K562 (cell line): Measurements from ENCODE around the gene PRR5. TPM values are rescaled to one million over a fixed set of nuclear protein-coding genes. Genes with fewer than 3 reads are reported as not detected.

Experiments used
- ATAC-seq: fragments of 200-7000 bp; cut with Tn5 transposase; 3 replicates; pipeline ENCODE4 v1.9.1; 2020; ENCODE audit warnings: moderate library complexity
- BruUV-seq: library from RNA; stranded (reverse); fragments of 400-500 nt; replicated peaks from 2 replicates; lab custom pipeline; 2021; lab: Mats Ljungman, UMichigan
- CTCF ChIA-PET: fragments of 300-600 bp; formaldehyde crosslinking; extraction: SDS; loops from one replicate; lab custom pipeline; 2021; ENCODE audit warnings: low intra/inter-chr PET ratio; lab: Yijun Ruan, JAX
- POLR2A ChIA-PET: fragments of 300-600, 350-650 bp; sonication (Branson Sonifier 250); formaldehyde crosslinking; extraction: SDS; loops from one replicate; lab custom pipeline; 2021; ENCODE audit warnings: antibody characterized with exemption, inconsistent platforms; lab: Yijun Ruan, JAX
- DNase-seq, 4 experiments: peaks; one replicate each; pipeline versions ENCODE4 v3.0.0 to v3.0.0-alpha.2; 2011 to 2018; ENCODE audit warnings: low spot score in 3 of 4, mixed read lengths in 3 of 4; ENCODE audit errors: extremely low read depth in 1 of 4
- FAIRE-seq: peaks from 2 replicates; lab custom pipeline; 2011; peaks lifted over from hg19 to GRCh38; lab: Jason Lieb, UNC
- H2AFZ ChIP-seq: 2 replicates; pipeline ENCODE4 v1.6.0; 2011; ENCODE audit warnings: low read depth, low read length, control low read depth, inconsistent platforms
- H3K27ac ChIP-seq: fragments of 200-600 bp; 3 replicates; pipeline ENCODE4 v1.8.0; 2011; ENCODE audit warnings: low read depth, mild to moderate bottlenecking, control low read depth, inconsistent platforms, low read length, moderate library complexity, mixed read lengths; ENCODE audit errors: extremely low read depth
- H3K27me3 ChIP-seq, 2 experiments: fragments of 300-600 bp in 1 of 2; 2 replicates in 1 of 2; 3 replicates in 1 of 2; pipeline versions ENCODE4 v1.6.0 to v1.8.0; 2011; ENCODE audit warnings: inconsistent platforms in 2 of 2, low read length in 2 of 2, mild to moderate bottlenecking in 1 of 2, mixed read lengths in 1 of 2, moderate library complexity in 1 of 2; ENCODE audit not compliant: control insufficient read depth in 2 of 2, insufficient read depth in 2 of 2
- H3K36me3 ChIP-seq: fragments of 300-600 bp; 3 replicates; pipeline ENCODE4 v1.8.0; 2011; ENCODE audit warnings: mild to moderate bottlenecking, low read length, inconsistent platforms; ENCODE audit not compliant: control insufficient read depth, insufficient read depth
- H3K4me1 ChIP-seq, 2 experiments: fragments of 200-600 bp in 1 of 2; replicated peaks in 1 of 2; 2 replicates in 1 of 2; 3 replicates in 1 of 2; pipeline versions ENCODE4 v1.5.1 to v1.8.0; 2011; ENCODE audit warnings: inconsistent platforms in 2 of 2, low read length in 2 of 2, mild to moderate bottlenecking in 1 of 2, mixed read lengths in 1 of 2, moderate library complexity in 1 of 2; ENCODE audit not compliant: control insufficient read depth in 2 of 2, insufficient read depth in 2 of 2
- H3K4me2 ChIP-seq: 2 replicates; pipeline ENCODE4 v1.6.1; 2011; ENCODE audit warnings: low read length, control low read depth, inconsistent platforms, mixed read lengths; ENCODE audit not compliant: insufficient read depth
- H3K4me3 ChIP-seq: fragments of 200-600 bp; sonication (generic), shearing (Covaris generic); 2 replicates; pipeline ENCODE4 v1.5.1; 2016; ENCODE audit warnings: control low read depth, inconsistent platforms
- H3K79me2 ChIP-seq: fragments of 200-600 bp; 3 replicates; pipeline ENCODE4 v1.8.0; 2011; ENCODE audit warnings: low read length, inconsistent platforms; ENCODE audit not compliant: control insufficient read depth, insufficient read depth
- H3K9ac ChIP-seq, 2 experiments: 2 replicates each; pipeline versions ENCODE4 v1.6.0 to v1.6.1; 2011; ENCODE audit warnings: low read depth in 2 of 2, low read length in 2 of 2, control low read depth in 1 of 2, inconsistent platforms in 1 of 2, mild to moderate bottlenecking in 1 of 2, mixed read lengths in 1 of 2; ENCODE audit not compliant: insufficient read depth in 1 of 2
- H3K9me1 ChIP-seq: one replicate; pipeline ENCODE4 v1.6.0; 2011; ENCODE audit warnings: inconsistent platforms, mild to moderate bottlenecking, low read length, moderate library complexity; ENCODE audit not compliant: control insufficient read depth, insufficient read depth
- H3K9me3 ChIP-seq: replicated peaks from 2 replicates; pipeline ENCODE4 v1.5.1; 2011; ENCODE audit warnings: low read depth, low read length, inconsistent platforms; ENCODE audit not compliant: control insufficient read depth, insufficient read depth
- H4K20me1 ChIP-seq: replicated peaks from 2 replicates; pipeline ENCODE4 v1.6.1; 2011; ENCODE audit warnings: low read length, inconsistent platforms, mixed read lengths; ENCODE audit not compliant: control insufficient read depth, insufficient read depth
- CBX3 ChIP-seq, 2 experiments: IDR thresholded peaks; 1 replicate in 1 of 2; 2 replicates in 1 of 2; pipeline ENCODE4 v1.6.1; 2012; ENCODE audit warnings: inconsistent platforms in 2 of 2, low read length in 2 of 2, borderline replicate concordance in 1 of 2, control low read depth in 1 of 2
- ESRRA ChIP-seq: fragments of 450-650 bp; IDR thresholded peaks from 2 replicates; pipeline ENCODE4 v1.6.1; 2014; ENCODE audit warnings: low read depth, mild to moderate bottlenecking, moderate library complexity, borderline replicate concordance
- HDAC6 ChIP-seq: IDR thresholded peaks from 2 replicates; pipeline ENCODE4 v1.6.1; 2012; ENCODE audit warnings: low read depth, mild to moderate bottlenecking, control low read depth, inconsistent platforms, low read length, moderate library complexity
- KAT2B ChIP-seq: IDR thresholded peaks from one replicate; pipeline ENCODE4 v1.6.1; 2012; ENCODE audit warnings: low read depth, mild to moderate bottlenecking, control low read depth, inconsistent platforms, low read length, moderate library complexity
- KDM4B ChIP-seq, 2 experiments: fragments of 450-650 bp in 1 of 2; sonication (generic) in 1 of 2; IDR thresholded peaks; 2 replicates each; pipeline ENCODE4 v1.6.1; 2016 to 2017; ENCODE audit warnings: borderline replicate concordance in 2 of 2, antibody characterized with exemption in 1 of 2, low read depth in 1 of 2, mild to moderate bottlenecking in 1 of 2
- NFIC ChIP-seq: fragments of 450-650 bp; IDR thresholded peaks from 2 replicates; pipeline ENCODE4 v1.6.1; 2017; ENCODE audit warnings: mild to moderate bottlenecking, inconsistent platforms
- RBBP5 ChIP-seq: fragments of 200-600 bp; sonication (generic); IDR thresholded peaks from 2 replicates; pipeline ENCODE4 v1.6.1; 2012; ENCODE audit warnings: borderline replicate concordance, mild to moderate bottlenecking, low read length, control low read depth, inconsistent platforms; ENCODE audit not compliant: insufficient read depth, poor library complexity, severe bottlenecking
- SETDB1 ChIP-seq: IDR thresholded peaks from one replicate; pipeline ENCODE4 v1.6.1; 2012; ENCODE audit warnings: low read length, control low read depth, inconsistent platforms
- SMARCB1 ChIP-seq: IDR thresholded peaks from 2 replicates; pipeline ENCODE4 v1.6.1; 2011; ENCODE audit warnings: improper control_type of control experiment, low read depth; ENCODE audit not compliant: insufficient read length
- SREBF2 ChIP-seq: sonication (generic); formaldehyde crosslinking; IDR thresholded peaks from 2 replicates; pipeline ENCODE4 v1.4.0; 2020; ENCODE audit warnings: mild to moderate bottlenecking, missing genetic modification reagents
- TEAD1 ChIP-seq, 2 experiments: fragments of 450-650 bp in 1 of 2; sonication (generic) in 1 of 2; formaldehyde crosslinking; IDR thresholded peaks; 2 replicates each; pipeline versions ENCODE4 v1.4.0 to v1.8.0; 2020 to 2022; ENCODE audit warnings: mild to moderate bottlenecking in 2 of 2, missing genetic modification reagents in 1 of 2
- WHSC1 ChIP-seq: IDR thresholded peaks from one replicate; pipeline ENCODE4 v1.6.1; 2012; ENCODE audit warnings: low read length, control low read depth, inconsistent platforms
- ZBTB8A ChIP-seq: fragments of 450-650 bp; IDR thresholded peaks from 2 replicates; pipeline ENCODE4 v1.6.1; 2018; ENCODE audit warnings: mild to moderate bottlenecking, moderate library complexity; ENCODE audit not compliant: partially characterized antibody
- ZNF76 ChIP-seq: fragments of 250-450 bp; sonication (Bioruptor Pico); IDR thresholded peaks from 2 replicates; pipeline ENCODE4 v1.4.0; 2020; ENCODE audit warnings: mild to moderate bottlenecking, moderate library complexity, borderline replicate concordance
- WGBS: fragments of 100-300 bp; shearing (Covaris generic); methylation state at CpG from one replicate; pipeline ENCODE4 v1.1.6; 2016; ENCODE audit warnings: low coverage, mixed read lengths; ENCODE audit not compliant: insufficient coverage; ENCODE audit errors: missing lambda C conversion rate; 5-methylcytosine and 5-hydroxymethylcytosine counted together
- in situ Hi-C: fragments of 300-500 bp; cut with MboI; formaldehyde crosslinking; loops from 4 replicates; pipeline ENCODE4 v1.15.0; 2018; ENCODE audit warnings: inconsistent platforms, mixed read lengths
- intact Hi-C: fragments of 100-400 bp; cut with micrococcal nuclease; formaldehyde crosslinking; loops from 2 replicates; pipeline ENCODE4 v1.14.2; 2022
- polyA plus RNA-seq, 8 experiments: library from polyadenylated mRNA; depleted of rRNA in 4 of 8; stranded (reverse) in 5 of 8; unstranded in 3 of 8; fragments of >200 nt; fragmentation: Nextera tagmentation in 2 of 8; fragmentation: Illumina TruSeq in 1 of 8; extraction: Ambion mirVana in 2 of 8; extraction: Trizol in 1 of 8; gene quantifications; 2 replicates each; pipeline versions ENCODE4 v1.2.1 to v1.2.3, GENCODE V29; 2011 to 2014; ENCODE audit warnings: inconsistent platforms in 1 of 8, missing spikeins in 1 of 8
- total RNA-seq, 7 experiments: library from RNA; depleted of rRNA in 6 of 7; stranded (reverse); fragments of >200 nt in 6 of 7; fragmentation: Illumina TruSeq in 2 of 7; extraction: Trizol in 2 of 7; gene quantifications; 2 replicates each; pipeline versions ENCODE4 v1.2.1 to v1.2.3, GENCODE V29; 2011 to 2021; ENCODE audit warnings: low replicate concordance in 1 of 7

The PRR5 gene
- total and polyA plus RNA-seq, 9 of the 15 experiments (the other 6 are each of a cell fraction or from before 2014, with no cell fraction given): 0.13 to 21.0 (median 7.5) TPM

DNA sequence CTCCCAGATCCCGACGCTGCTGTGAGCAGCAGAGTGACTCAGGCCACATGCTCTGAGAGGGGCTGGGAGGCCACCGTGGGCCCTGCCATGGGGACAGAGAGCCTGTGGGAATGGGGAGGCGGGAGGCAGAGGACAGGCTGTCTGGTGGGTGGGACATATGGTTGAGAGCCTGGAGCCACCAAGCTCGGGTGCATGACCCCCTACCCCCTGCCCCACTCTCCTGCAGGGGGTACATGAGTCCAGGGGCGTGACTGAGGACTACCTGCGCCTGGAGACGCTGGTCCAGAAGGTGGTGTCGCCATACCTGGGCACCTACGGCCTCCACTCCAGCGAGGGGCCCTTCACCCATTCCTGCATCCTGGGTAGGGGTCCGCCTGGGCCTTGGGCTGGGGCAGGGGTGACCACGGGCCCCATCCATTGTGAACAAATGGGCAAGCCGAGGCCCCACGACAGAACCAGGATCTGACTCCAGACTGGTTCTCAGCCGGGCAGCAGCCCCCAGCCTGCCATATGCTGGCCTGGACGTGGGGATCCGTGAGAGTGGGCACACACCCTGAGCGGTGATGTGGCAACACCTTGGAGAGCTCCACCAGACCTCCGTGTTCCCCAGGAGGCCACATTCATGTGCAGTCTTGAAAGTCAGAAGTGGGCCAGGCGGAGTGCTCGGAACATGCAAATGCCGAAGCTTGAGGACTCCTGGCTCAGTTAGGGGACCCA lies 33.0 kb downstream of the PRR5 start:
- Histone ChIP-seq H2AFZ (no peak overlapping the region), H3K9me3 (no peaks in the 10 kb centered on the region), H3K27me3 (no peaks in the 10 kb centered on the region), H4K20me1 (peaks cover 25% of the 10 kb centered on the region), H3K9ac (no peak overlapping the region; a peak in 1 of 4 replicates), H3K27ac (no peak overlapping the region), H3K79me2 (no peaks in the 10 kb centered on the region)
- DNase-seq (no peak), FAIRE-seq (no peak)
- POLR2A ChIA-PET: interaction anchor here (0.6 kb wide), 1 partner anchor 25 kb away, joined by 3 read pairs; no protein-coding TSS in a partner anchor
- 61% methylated on average over 19 of the region's 23 CpGs for WGBS
- TF ChIP-seq SETDB1 (no peak), KAT2B (no peak), ESRRA (no peak), CBX3 (IDR thresholded peaks at IDR 0.05; ENCODE audit: borderline replicate concordance in 1 of 2, low read length in 2 of 2) (no peak), RBBP5 (no peak), NFIC (no peak), ZNF76 (CRISPR knock-in tag) (no peak), TEAD1 (CRISPR knock-in tag; IDR thresholded peaks at IDR 0.05) (no peak), HDAC6 (no peak), ZBTB8A (no peak), SREBF2 (CRISPR knock-in tag) (no peak), WHSC1 (no peak), KDM4B (IDR thresholded peaks at IDR 0.05; ENCODE audit: borderline replicate concordance in 2 of 2, low read depth in 1 of 2) (no peak), SMARCB1 (no peak)
- TF ChIP-seq, all 486 proteins: peak for 0
- Histone ChIP-seq H3K36me3 (no peaks in the 10 kb centered on the region; the same call in 2 of the 3 replicates), H3K4me1 (peaks cover 0 to 50% of the 10 kb centered on the region in 2 experiments; a peak in 2 of 5 replicates), H3K4me2 (no peak overlapping the region), H3K9me1 (no peaks in the 10 kb centered on the region), H3K4me3 (no peak overlapping the region)
- in situ Hi-C loops: no loop called here
- BruUV-seq: no TSS peak
- intact Hi-C loops: loop anchor here (5.0 kb wide), 1 partner anchor 53 kb away; no protein-coding TSS in a partner anchor
- CTCF ChIA-PET: interaction anchor here (3.0 to 4.0 kb wide), 2 partner anchors 37 to 50 kb away, joined by 22 to 31 read pairs; no protein-coding TSS in a partner anchor
- ATAC-seq: no peak
